Measurements from ENCODE around the gene TECPR2.

Gene TECPR2

GRCh38 chr14:102430212-102430908 lies 67.6 kb downstream of the TECPR2 start:
- no peak for DNase-seq

- no peak for DNase-seq
These were observed 69.0 kb downstream of the TECPR2 start for GRCh38 chr14:102431751-102432150.

GRCh38 chr14:102434647-102435175 lies 72.0 kb downstream of the TECPR2 start:
- no peak for DNase-seq

- DNase-seq: peak; percentile 97
These were observed 75.5 kb downstream of the TECPR2 start for GRCh38 chr14:102437997-102438915.

GRCh38 chr14:102439556-102439955 lies 76.8 kb downstream of the TECPR2 start:
- DNase-seq: no peak

GRCh38 chr14:102440392-102440791 lies 77.7 kb downstream of the TECPR2 start:
- DNase-seq: no peak

- DNase-seq: peak; percentile 12
These were observed 79.8 kb downstream of the TECPR2 start for GRCh38 chr14:102442241-102443211.

GRCh38 chr14:102445066-102445465 lies 82.3 kb downstream of the TECPR2 start:
- no peak for DNase-seq

- no peak for DNase-seq
These were observed 82.9 kb downstream of the TECPR2 start for GRCh38 chr14:102445641-102446040.

GRCh38 chr14:102450206-102451063 lies 87.7 kb downstream of the TECPR2 start:
- no peak for DNase-seq

GRCh38 chr14:102451064-102451352 lies 88.3 kb downstream of the TECPR2 start:
- no peak for DNase-seq

GRCh38 chr14:102452302-102452701 lies 89.6 kb downstream of the TECPR2 start:
- no peak for DNase-seq

- DNase-seq: no peak
These were observed 92.0 kb downstream of the TECPR2 start for GRCh38 chr14:102454711-102455110.

- no peak for DNase-seq
These were observed 94.8 kb downstream of the TECPR2 start for GRCh38 chr14:102457509-102457908.

- DNase-seq: no peak
These were observed 99.0 kb downstream of the TECPR2 start for GRCh38 chr14:102461490-102462338.

- no peak for DNase-seq
These were observed 99.7 kb downstream of the TECPR2 start for GRCh38 chr14:102462391-102462790.

- DNase-seq: no peak
These were observed 101.3 kb downstream of the TECPR2 start for GRCh38 chr14:102464006-102464405.

- DNase-seq: no peak
These were observed 102.2 kb downstream of the TECPR2 start for GRCh38 chr14:102464846-102465341.

- no peak for DNase-seq
These were observed 106.5 kb downstream of the TECPR2 start for GRCh38 chr14:102469261-102469660.

GRCh38 chr14:102471921-102472790 lies 109.4 kb downstream of the TECPR2 start:
- DNase-seq: no peak

Measured in NCI-H1694 (cell line).